Osteoblast (primary cell): Measurements from ENCODE around the gene PCP4. TPM values are rescaled to one million over a fixed set of nuclear protein-coding genes. Genes with fewer than 3 reads are reported as not detected.

Source experiments
- DNase-seq: peaks from one replicate; pipeline ENCODE4 v3.0.0; 2011; ENCODE audit warnings: low spot score, mixed read lengths; ENCODE audit not compliant: insufficient read length; ENCODE audit errors: missing footprints
- H2AFZ ChIP-seq: 2 replicates; pipeline ENCODE4 v1.6.0; 2011; ENCODE audit warnings: mild to moderate bottlenecking, low read length
- H3K27ac ChIP-seq: 2 replicates; pipeline ENCODE4 v1.5.1; 2011; ENCODE audit warnings: mild to moderate bottlenecking, low read depth, low read length, moderate library complexity
- H3K27me3 ChIP-seq: 2 replicates; pipeline ENCODE4 v1.6.0; 2012; ENCODE audit warnings: mild to moderate bottlenecking, control low read depth, inconsistent platforms, low read length, moderate library complexity; ENCODE audit not compliant: insufficient read depth
- H3K36me3 ChIP-seq: 2 replicates; pipeline ENCODE4 v1.5.1; 2011; ENCODE audit warnings: mild to moderate bottlenecking, low read length, control low read depth, moderate library complexity; ENCODE audit not compliant: insufficient read depth
- H3K4me1 ChIP-seq: 2 replicates; pipeline ENCODE4 v1.5.1; 2011; ENCODE audit warnings: mild to moderate bottlenecking, low read length, control low read depth, moderate library complexity; ENCODE audit not compliant: insufficient read depth
- H3K4me2 ChIP-seq: 2 replicates; pipeline ENCODE4 v1.6.0; 2011; ENCODE audit warnings: mild to moderate bottlenecking, low read length; ENCODE audit not compliant: insufficient read depth
- H3K4me3 ChIP-seq: fragments of 200-600 bp; sonication (generic); 3 replicates; pipeline ENCODE4 v1.5.1; 2012; ENCODE audit warnings: mild to moderate bottlenecking, low read length, inconsistent platforms; ENCODE audit not compliant: insufficient read depth
- H3K79me2 ChIP-seq: 2 replicates; pipeline ENCODE4 v1.6.0; 2012; ENCODE audit warnings: mild to moderate bottlenecking, low read length, control low read depth, inconsistent platforms; ENCODE audit not compliant: insufficient read depth
- H3K9me3 ChIP-seq: 2 replicates; pipeline ENCODE4 v1.5.1; 2011; ENCODE audit warnings: low read depth, low read length, control low read depth
- H4K20me1 ChIP-seq: 2 replicates; pipeline ENCODE4 v1.6.0; 2012; ENCODE audit warnings: mild to moderate bottlenecking, low read length, control low read depth; ENCODE audit not compliant: insufficient read depth
- total RNA-seq: library from RNA; depleted of rRNA; stranded (reverse); fragments of >200 nt; gene quantifications from 2 replicates; pipeline ENCODE4 v1.2.3, GENCODE V29; 2012
- TF ChIP-seq, protein P1 (sequence below): IDR thresholded peaks from 2 replicates; pipeline ENCODE4 v1.5.1; 2011; ENCODE audit warnings: mild to moderate bottlenecking, low read depth, low read length, moderate library complexity; ENCODE audit errors: extremely low read depth

PCP4 gene
- total RNA-seq, 1 donor, result not detected

DNA sequence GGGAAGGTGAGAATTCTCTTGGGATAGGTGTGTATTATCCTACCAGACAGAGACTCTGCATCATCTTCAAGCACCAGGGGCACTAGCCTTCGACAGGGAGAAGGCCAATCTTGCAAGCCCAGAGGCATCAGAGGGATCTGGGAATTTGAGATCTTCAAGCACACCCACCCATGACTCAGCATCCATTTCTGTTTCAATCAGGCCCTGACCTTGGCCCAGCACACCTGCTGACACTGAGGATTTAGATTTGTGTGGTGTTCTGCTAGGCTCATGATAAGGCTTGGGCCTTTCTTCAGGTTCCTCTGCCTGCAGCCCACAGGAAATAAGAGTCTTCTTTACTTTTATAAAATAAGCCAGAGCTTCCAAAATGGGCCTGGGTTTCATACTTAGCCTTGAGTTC lies 6.6 kb upstream of the PCP4 start:
- Histone ChIP-seq H2AFZ (no peak overlapping the region), H3K4me3 (no peak overlapping the region), H3K79me2 (no peaks in the 10 kb centered on the region), H3K36me3 (no peaks in the 10 kb centered on the region), H3K9me3 (no peaks in the 10 kb centered on the region), H3K4me2 (no peak overlapping the region), H3K27me3 (no peaks in the 10 kb centered on the region), H4K20me1 (no peaks in the 10 kb centered on the region), H3K27ac (no peak overlapping the region), H3K4me1 (no peaks in the 10 kb centered on the region)
- TF ChIP-seq, protein P1, sequence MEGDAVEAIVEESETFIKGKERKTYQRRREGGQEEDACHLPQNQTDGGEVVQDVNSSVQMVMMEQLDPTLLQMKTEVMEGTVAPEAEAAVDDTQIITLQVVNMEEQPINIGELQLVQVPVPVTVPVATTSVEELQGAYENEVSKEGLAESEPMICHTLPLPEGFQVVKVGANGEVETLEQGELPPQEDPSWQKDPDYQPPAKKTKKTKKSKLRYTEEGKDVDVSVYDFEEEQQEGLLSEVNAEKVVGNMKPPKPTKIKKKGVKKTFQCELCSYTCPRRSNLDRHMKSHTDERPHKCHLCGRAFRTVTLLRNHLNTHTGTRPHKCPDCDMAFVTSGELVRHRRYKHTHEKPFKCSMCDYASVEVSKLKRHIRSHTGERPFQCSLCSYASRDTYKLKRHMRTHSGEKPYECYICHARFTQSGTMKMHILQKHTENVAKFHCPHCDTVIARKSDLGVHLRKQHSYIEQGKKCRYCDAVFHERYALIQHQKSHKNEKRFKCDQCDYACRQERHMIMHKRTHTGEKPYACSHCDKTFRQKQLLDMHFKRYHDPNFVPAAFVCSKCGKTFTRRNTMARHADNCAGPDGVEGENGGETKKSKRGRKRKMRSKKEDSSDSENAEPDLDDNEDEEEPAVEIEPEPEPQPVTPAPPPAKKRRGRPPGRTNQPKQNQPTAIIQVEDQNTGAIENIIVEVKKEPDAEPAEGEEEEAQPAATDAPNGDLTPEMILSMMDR, result no peak
- no peak for DNase-seq

DNA sequence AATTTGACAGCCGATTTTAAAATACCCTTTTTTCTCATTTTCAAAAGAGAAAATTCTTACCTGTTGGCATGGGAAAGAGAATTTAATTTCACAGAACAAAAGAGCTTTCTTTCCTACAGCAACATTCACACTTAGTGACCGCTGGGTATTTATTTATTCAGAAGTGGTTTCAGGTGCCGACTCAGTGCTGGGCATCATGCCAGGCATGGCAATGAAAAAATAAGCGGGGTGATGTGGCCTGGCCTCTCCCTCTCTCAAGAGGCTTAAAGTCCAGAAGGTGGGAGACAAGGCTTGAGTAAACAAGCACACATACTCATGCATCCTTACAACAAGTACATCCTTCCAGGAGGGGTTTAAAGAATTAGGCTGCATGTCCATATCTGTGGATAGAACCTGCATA lies 4.1 kb upstream of the PCP4 start:
- Histone ChIP-seq H3K9me3 (no peaks in the 10 kb centered on the region), H3K79me2 (no peaks in the 10 kb centered on the region), H3K27me3 (no peaks in the 10 kb centered on the region), H2AFZ (no peak overlapping the region), H4K20me1 (no peaks in the 10 kb centered on the region), H3K4me2 (no peak overlapping the region), H3K4me3 (no peak overlapping the region), H3K4me1 (no peaks in the 10 kb centered on the region), H3K36me3 (no peaks in the 10 kb centered on the region), H3K27ac (no peak overlapping the region)
- TF ChIP-seq, protein P1, result no peak
- DNase-seq, result no peak

DNA sequence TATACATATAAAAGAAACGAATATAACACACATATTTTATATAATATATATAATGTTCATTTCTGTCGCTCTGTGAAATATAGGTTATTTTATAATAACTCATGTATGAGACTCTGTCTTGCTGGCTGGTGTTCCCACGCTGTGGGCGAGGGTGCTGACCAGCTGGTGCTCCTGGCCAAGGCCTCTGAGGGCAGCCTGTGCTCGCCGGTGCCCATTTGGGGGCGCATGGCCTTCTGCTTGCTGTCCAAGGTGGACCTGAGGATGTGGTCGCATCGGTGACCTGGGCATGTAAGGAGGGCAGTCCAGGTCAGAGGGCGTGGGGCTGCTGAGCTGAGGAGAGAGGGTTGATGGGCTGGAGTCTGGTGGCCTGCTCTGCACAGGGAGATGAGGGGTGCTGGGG lies 1.1 kb upstream of the PCP4 start:
- DNase-seq, result no peak
- no peaks in the 10 kb centered on the region for H3K27me3 ChIP-seq
- no peaks in the 10 kb centered on the region for H3K36me3 ChIP-seq
- H3K4me1 ChIP-seq, result no peaks in the 10 kb centered on the region
- no peak overlapping the region for H3K27ac ChIP-seq
- H2AFZ ChIP-seq, result no peak overlapping the region
- TF ChIP-seq, protein P1, result no peak
- no peaks in the 10 kb centered on the region for H4K20me1 ChIP-seq
- H3K79me2 ChIP-seq, result no peaks in the 10 kb centered on the region
- no peak overlapping the region for H3K4me2 ChIP-seq
- H3K4me3 ChIP-seq, result no peak overlapping the region
- no peaks in the 10 kb centered on the region for H3K9me3 ChIP-seq

DNA sequence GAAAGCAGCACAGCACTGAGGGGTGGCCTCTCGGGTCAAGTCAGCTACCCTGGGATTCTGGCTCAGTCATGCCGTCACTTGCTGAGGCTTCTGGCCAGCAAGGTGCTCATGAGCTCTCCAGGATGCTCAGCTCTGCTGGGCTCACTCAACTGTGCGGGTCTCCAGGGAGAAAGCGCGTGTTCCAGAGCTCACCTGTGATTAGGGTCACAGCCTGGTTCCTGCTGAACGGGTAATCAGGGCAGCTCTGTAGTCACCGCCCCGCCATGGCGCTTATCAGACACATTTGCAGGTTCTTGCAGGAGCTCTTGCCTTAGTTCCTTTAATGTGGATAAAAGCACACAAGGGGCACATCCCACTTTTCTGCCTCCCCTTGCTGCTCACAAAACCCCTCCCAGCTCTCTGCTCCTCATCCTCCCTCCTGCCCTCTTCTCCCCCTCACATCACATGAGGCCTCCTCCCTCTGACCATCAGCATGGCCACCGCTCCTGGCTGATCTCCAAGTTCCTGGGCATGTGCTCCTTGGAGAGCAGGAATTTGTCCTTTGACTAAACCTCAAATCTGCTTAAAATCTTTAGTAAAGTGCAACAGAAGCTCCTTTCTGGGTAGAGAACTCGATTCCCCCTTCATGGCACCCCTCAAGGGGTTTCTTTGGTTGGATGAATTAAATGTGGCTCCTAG lies 2.0 kb downstream of the PCP4 start:
- no peak for DNase-seq
- H3K79me2 ChIP-seq, result no peaks in the 10 kb centered on the region
- TF ChIP-seq, protein P1, result no peak
- no peak overlapping the region for H3K4me3 ChIP-seq
- H3K36me3 ChIP-seq, result no peaks in the 10 kb centered on the region
- H3K27me3 ChIP-seq, result no peaks in the 10 kb centered on the region
- H3K27ac ChIP-seq, result no peak overlapping the region
- no peak overlapping the region for H2AFZ ChIP-seq
- H3K4me1 ChIP-seq, result no peaks in the 10 kb centered on the region
- no peak overlapping the region for H3K4me2 ChIP-seq
- H4K20me1 ChIP-seq, result no peaks in the 10 kb centered on the region
- H3K9me3 ChIP-seq, result peaks cover 3% of the 10 kb centered on the region
